ENCODE measurements around the gene PLXDC2.

PLXDC2 gene

GRCh38 chr10:19860107-19860506, 43.9 kb downstream of the PLXDC2 start:
- Histone ChIP-seq H3K4me3 (ENCODE audit: low read depth, low read length) (no peak overlapping the region), H3K27ac (no peak overlapping the region), H3K36me3 (replicated peaks) (no peaks in the 10 kb centered on the region), H3K27me3 (replicated peaks) (no peaks in the 10 kb centered on the region)
- in situ Hi-C loops (cut with HindIII; ENCODE audit: low pct_ligation_motif_present, low sequenced_read_pairs): no loop called here
- no peak for TF ChIP-seq CTCF (IDR thresholded peaks at IDR 0.05; ENCODE audit: low read depth, low read length, missing control alignments)
- no peak for DNase-seq

- in situ Hi-C loops (cut with HindIII; ENCODE audit: low pct_ligation_motif_present, low sequenced_read_pairs): no loop called here
- Histone ChIP-seq H3K36me3 (replicated peaks) (no peaks in the 10 kb centered on the region), H3K27me3 (replicated peaks) (no peaks in the 10 kb centered on the region), H3K4me3 (ENCODE audit: low read depth, low read length) (no peak overlapping the region), H3K27ac (no peak overlapping the region)
- no peak for DNase-seq
- no peak for TF ChIP-seq CTCF (IDR thresholded peaks at IDR 0.05; ENCODE audit: low read depth, low read length, missing control alignments)
Measured at GRCh38 chr10:19862811-19863515, 46.7 kb downstream of the PLXDC2 start.

- Histone ChIP-seq H3K36me3 (replicated peaks) (no peaks in the 10 kb centered on the region), H3K4me3 (ENCODE audit: low read depth, low read length) (no peak overlapping the region), H3K27ac (no peak overlapping the region), H3K27me3 (replicated peaks) (no peaks in the 10 kb centered on the region)
- no peak for TF ChIP-seq CTCF (IDR thresholded peaks at IDR 0.05; ENCODE audit: low read depth, low read length, missing control alignments)
- in situ Hi-C loops (cut with HindIII; ENCODE audit: low pct_ligation_motif_present, low sequenced_read_pairs): no loop called here
- DNase-seq: no peak
Measured at GRCh38 chr10:19865676-19866075, 49.4 kb downstream of the PLXDC2 start.

GRCh38 chr10:19869370-19869769, 53.1 kb downstream of the PLXDC2 start:
- no peak overlapping the region for H3K4me3 ChIP-seq (ENCODE audit: low read depth, low read length)
- no peak overlapping the region for H3K27ac ChIP-seq
- H3K36me3 ChIP-seq (replicated peaks): no peaks in the 10 kb centered on the region
- no peak for DNase-seq
- in situ Hi-C loops (cut with HindIII; ENCODE audit: low pct_ligation_motif_present, low sequenced_read_pairs): no loop called here
- H3K27me3 ChIP-seq (replicated peaks): no peaks in the 10 kb centered on the region
- TF ChIP-seq CTCF (IDR thresholded peaks at IDR 0.05; ENCODE audit: low read depth, low read length, missing control alignments): no peak

GRCh38 chr10:19872504-19873271, 56.5 kb downstream of the PLXDC2 start:
- in situ Hi-C loops (cut with HindIII; ENCODE audit: low pct_ligation_motif_present, low sequenced_read_pairs): no loop called here
- no peak overlapping the region for H3K4me3 ChIP-seq (ENCODE audit: low read depth, low read length)
- DNase-seq: no peak
- no peak for TF ChIP-seq CTCF (IDR thresholded peaks at IDR 0.05; ENCODE audit: low read depth, low read length, missing control alignments)
- H3K27ac ChIP-seq: no peak overlapping the region
- no peaks in the 10 kb centered on the region for H3K36me3 ChIP-seq (replicated peaks)
- H3K27me3 ChIP-seq (replicated peaks): no peaks in the 10 kb centered on the region
